Trophoblast cell (in vitro differentiated cells and primary cell): ENCODE data around the gene ALK.

ENCODE experiments used
- DNase-seq, 2 donors: peaks; one replicate each; pipeline ENCODE4 v3.0.0-alpha.2; 2016
- H2AFZ ChIP-seq: 2 replicates; pipeline ENCODE4 v1.6.1; 2013; ENCODE audit warnings: low read length, moderate library complexity, mild to moderate bottlenecking; ENCODE audit not compliant: insufficient read depth, poor library complexity
- H2AK5ac ChIP-seq: 2 replicates; pipeline ENCODE4 v1.6.1; 2013; ENCODE audit warnings: mild to moderate bottlenecking, low read length
- H2BK120ac ChIP-seq: 2 replicates; pipeline ENCODE4 v1.6.1; 2013; ENCODE audit warnings: low read length, mild to moderate bottlenecking, moderate library complexity; ENCODE audit not compliant: insufficient read depth, poor library complexity
- H2BK12ac ChIP-seq: 2 replicates; pipeline ENCODE4 v1.6.1; 2013; ENCODE audit warnings: mild to moderate bottlenecking, low read length, moderate library complexity
- H2BK5ac ChIP-seq: 2 replicates; pipeline ENCODE4 v1.6.1; 2013; ENCODE audit warnings: low read length, low read depth, moderate library complexity, mild to moderate bottlenecking; ENCODE audit not compliant: poor library complexity
- H3K14ac ChIP-seq: 2 replicates; pipeline ENCODE4 v1.6.1; 2013; ENCODE audit warnings: mild to moderate bottlenecking, low read length
- H3K18ac ChIP-seq: 2 replicates; pipeline ENCODE4 v1.6.1; 2013; ENCODE audit warnings: mild to moderate bottlenecking, low read length
- H3K23ac ChIP-seq: 2 replicates; pipeline ENCODE4 v1.6.1; 2013; ENCODE audit warnings: low read length
- H3K27ac ChIP-seq: 2 replicates; pipeline ENCODE4 v1.5.1; 2013; ENCODE audit warnings: low read depth, mild to moderate bottlenecking, inconsistent platforms, low read length, moderate library complexity
- H3K27me3 ChIP-seq: 2 replicates; pipeline ENCODE4 v1.6.1; 2013; ENCODE audit warnings: inconsistent platforms, mild to moderate bottlenecking, low read length, moderate library complexity; ENCODE audit not compliant: insufficient read depth
- H3K36me3 ChIP-seq, 2 experiments: 1 replicate in 1 of 2; 2 replicates in 1 of 2; pipeline ENCODE4 v1.6.1; 2013; ENCODE audit warnings: low read length in 2 of 2, mild to moderate bottlenecking in 2 of 2, moderate library complexity in 1 of 2; ENCODE audit not compliant: insufficient read depth in 2 of 2, control insufficient read depth in 1 of 2
- H3K4ac ChIP-seq: 2 replicates; pipeline ENCODE4 v1.6.1; 2013; ENCODE audit warnings: low read depth, mild to moderate bottlenecking, low read length, moderate library complexity
- H3K4me1 ChIP-seq, 2 experiments: 1 replicate in 1 of 2; 2 replicates in 1 of 2; pipeline ENCODE4 v1.6.1; 2013; ENCODE audit warnings: low read length in 2 of 2, mild to moderate bottlenecking in 2 of 2, moderate library complexity in 1 of 2; ENCODE audit not compliant: insufficient read depth in 2 of 2, control insufficient read depth in 1 of 2
- H3K4me2 ChIP-seq: 2 replicates; pipeline ENCODE4 v1.6.1; 2013; ENCODE audit warnings: inconsistent platforms, mild to moderate bottlenecking, low read length, moderate library complexity
- H3K4me3 ChIP-seq: 2 replicates; pipeline ENCODE4 v1.5.1; 2013; ENCODE audit warnings: mild to moderate bottlenecking, low read depth, low read length, inconsistent platforms
- H3K79me1 ChIP-seq: one replicate; pipeline ENCODE4 v1.6.1; 2013; ENCODE audit warnings: low read length
- H3K79me2 ChIP-seq: 2 replicates; pipeline ENCODE4 v1.6.1; 2013; ENCODE audit warnings: low read length, mild to moderate bottlenecking; ENCODE audit not compliant: control insufficient read depth, insufficient read depth, poor library complexity
- H3K9ac ChIP-seq: 2 replicates; pipeline ENCODE4 v1.6.1; 2013; ENCODE audit warnings: mild to moderate bottlenecking, low read length
- H3K9me3 ChIP-seq: 2 replicates; pipeline ENCODE4 v1.6.1; 2013; ENCODE audit warnings: low read depth, mild to moderate bottlenecking, control low read depth, inconsistent platforms, low read length; ENCODE audit not compliant: insufficient read depth
- H4K12ac ChIP-seq: 2 replicates; pipeline ENCODE4 v1.6.1; 2013; ENCODE audit warnings: low read depth, mild to moderate bottlenecking, low read length, moderate library complexity
- H4K8ac ChIP-seq: 2 replicates; pipeline ENCODE4 v1.6.1; 2013; ENCODE audit warnings: low read depth, mild to moderate bottlenecking, low read length, moderate library complexity
- H4K91ac ChIP-seq: one replicate; pipeline ENCODE4 v1.6.1; 2013; ENCODE audit warnings: low read depth, mild to moderate bottlenecking, low read length, moderate library complexity
- WGBS: extraction: QIAGEN DNeasy Blood & Tissue Kit; methylation state at CpG from one replicate; pipeline ENCODE4 v1.1.7; 2013; ENCODE audit warnings: missing lambda C conversion rate; ENCODE audit not compliant: insufficient read length, insufficient coverage; ENCODE audit errors: extremely low coverage; 5-methylcytosine and 5-hydroxymethylcytosine counted together

Gene ALK

DNA sequence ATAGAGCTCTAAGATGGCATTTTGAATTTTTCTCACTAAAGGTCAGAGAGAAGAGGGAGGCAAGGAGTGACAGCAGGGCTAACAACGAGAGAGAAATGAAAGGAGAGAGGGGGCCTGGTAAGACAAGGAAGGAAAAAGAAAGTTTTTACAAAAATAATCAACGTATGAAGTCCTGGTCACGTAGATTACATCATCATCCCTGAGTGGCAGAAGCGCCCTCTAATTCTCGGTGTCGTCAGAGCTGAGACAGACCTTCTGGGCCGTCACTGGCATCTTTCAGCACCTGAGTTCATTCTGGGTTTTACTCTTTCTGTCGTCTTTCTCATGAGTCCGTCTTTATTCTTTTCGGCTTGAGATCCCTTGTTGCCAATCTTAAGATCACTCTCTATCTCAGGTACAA lies 329.8 kb downstream of the ALK start:
- Histone ChIP-seq H3K14ac (no peak overlapping the region), H3K4me1 (peaks cover 0 to under 1% of the 10 kb centered on the region in 2 experiments), H4K8ac (no peak overlapping the region), H2BK12ac (no peak overlapping the region), H3K4me3 (no peak overlapping the region), H3K23ac (no peak overlapping the region), H2AK5ac (no peak overlapping the region), H3K27ac (no peak overlapping the region), H2AFZ (no peak overlapping the region), H2BK120ac (no peak overlapping the region), H4K91ac (no peak overlapping the region), H3K4me2 (no peak overlapping the region), H2BK5ac (no peak overlapping the region), H3K18ac (no peak overlapping the region), H3K9me3 (no peaks in the 10 kb centered on the region), H3K4ac (no peak overlapping the region), H4K12ac (no peak overlapping the region), H3K9ac (no peak overlapping the region), H3K79me1 (no peaks in the 10 kb centered on the region), H3K79me2 (no peaks in the 10 kb centered on the region), H3K27me3 (no peaks in the 10 kb centered on the region), H3K36me3 (no peaks in the 10 kb centered on the region)
- no peak for DNase-seq
- WGBS, result no CpG with 5 or more reads among the region's 10 CpGs

- Histone ChIP-seq H4K12ac (no peak overlapping the region), H3K4ac (no peak overlapping the region), H3K14ac (no peak overlapping the region), H2BK120ac (no peak overlapping the region), H3K9ac (no peak overlapping the region), H3K4me3 (no peak overlapping the region), H3K36me3 (no peaks in the 10 kb centered on the region), H2BK12ac (no peak overlapping the region), H3K23ac (no peak overlapping the region), H3K4me2 (no peak overlapping the region), H2AFZ (no peak overlapping the region), H2BK5ac (no peak overlapping the region), H4K8ac (no peak overlapping the region), H3K9me3 (no peaks in the 10 kb centered on the region), H3K4me1 (no peaks in the 10 kb centered on the region), H4K91ac (no peak overlapping the region), H3K27me3 (no peaks in the 10 kb centered on the region), H3K18ac (no peak overlapping the region), H3K27ac (no peak overlapping the region), H3K79me1 (no peaks in the 10 kb centered on the region), H2AK5ac (no peak overlapping the region), H3K79me2 (no peaks in the 10 kb centered on the region)
- no peak for DNase-seq
- WGBS, result no CpG with 5 or more reads among the region's 7 CpGs
Measured at GRCh38 chr2:29590211-29590610, 331.2 kb downstream of the ALK start.

- Histone ChIP-seq H2BK12ac (no peak overlapping the region), H3K9ac (no peak overlapping the region), H4K91ac (no peak overlapping the region), H3K23ac (no peak overlapping the region), H2BK5ac (no peak overlapping the region), H3K14ac (no peak overlapping the region), H2BK120ac (no peak overlapping the region), H3K4me1 (no peaks in the 10 kb centered on the region), H3K36me3 (no peaks in the 10 kb centered on the region), H3K4me3 (no peak overlapping the region), H3K4me2 (no peak overlapping the region), H4K8ac (no peak overlapping the region), H3K27me3 (no peaks in the 10 kb centered on the region), H3K79me2 (no peaks in the 10 kb centered on the region), H3K9me3 (no peaks in the 10 kb centered on the region), H2AFZ (no peak overlapping the region), H3K18ac (no peak overlapping the region), H3K79me1 (no peaks in the 10 kb centered on the region), H3K27ac (no peak overlapping the region), H3K4ac (no peak overlapping the region), H4K12ac (no peak overlapping the region), H2AK5ac (no peak overlapping the region)
- WGBS, result no CpG with 5 or more reads among the region's 5 CpGs
- no peak for DNase-seq
Measured at GRCh38 chr2:29589440-29590103, 331.8 kb downstream of the ALK start.

DNA sequence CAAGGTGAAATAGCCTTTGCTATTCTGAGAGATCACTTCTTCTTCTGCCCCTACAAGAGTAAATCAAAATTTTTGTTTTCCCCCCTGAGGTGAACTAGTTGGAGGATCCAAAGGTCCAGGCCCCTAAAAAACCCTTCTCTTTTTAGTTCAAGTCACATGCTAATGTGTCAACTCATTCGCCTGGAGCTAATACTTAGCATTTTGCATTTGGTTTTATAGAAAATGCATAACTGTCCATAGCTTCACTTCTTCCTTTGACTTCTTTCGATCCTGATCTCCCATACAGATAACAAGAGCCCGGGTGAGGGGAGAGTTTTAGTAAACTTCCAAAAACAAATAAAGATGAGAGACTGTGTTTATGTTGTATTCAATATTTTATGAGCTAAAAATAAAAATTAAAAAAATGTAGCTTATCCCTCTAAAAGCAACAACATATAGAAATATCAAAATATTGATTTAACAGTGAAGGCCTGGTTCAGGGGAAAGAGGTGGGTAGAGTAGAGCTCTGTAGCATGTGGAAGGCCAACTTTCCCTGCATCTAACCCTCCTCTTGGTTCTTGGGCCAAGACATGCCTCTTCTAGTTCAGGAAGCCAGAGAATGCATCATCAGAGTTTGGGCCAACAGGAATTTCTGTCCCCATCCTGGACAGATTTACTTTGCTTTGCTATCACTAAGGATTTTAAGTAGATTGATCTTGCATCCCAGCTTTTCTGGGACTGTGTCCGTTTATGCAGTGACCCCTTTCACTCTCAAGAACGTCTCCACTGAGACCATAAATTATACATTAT lies 333.8 kb downstream of the ALK start:
- Histone ChIP-seq H3K4me2 (no peak overlapping the region), H3K27me3 (no peaks in the 10 kb centered on the region), H3K27ac (no peak overlapping the region), H3K79me2 (no peaks in the 10 kb centered on the region), H3K18ac (no peak overlapping the region), H2AFZ (no peak overlapping the region), H4K8ac (no peak overlapping the region), H3K9me3 (no peaks in the 10 kb centered on the region), H2BK120ac (no peak overlapping the region), H3K4me3 (no peak overlapping the region), H3K14ac (no peak overlapping the region), H2BK5ac (no peak overlapping the region), H4K12ac (no peak overlapping the region), H3K79me1 (no peaks in the 10 kb centered on the region), H3K4me1 (no peaks in the 10 kb centered on the region), H4K91ac (no peak overlapping the region), H3K4ac (no peak overlapping the region), H3K9ac (peak overlapping the region; percentile 69), H2AK5ac (no peak overlapping the region), H3K36me3 (no peaks in the 10 kb centered on the region), H2BK12ac (no peak overlapping the region), H3K23ac (no peak overlapping the region)
- no CpG with 5 or more reads among the region's 5 CpGs for WGBS
- no peak for DNase-seq
